T-helper 9 cell (primary cell): ENCODE results near the gene CCNB3.

Experiments
- DNase-seq: peaks from one replicate; pipeline ENCODE4 v3.0.0-alpha.2; 2020

The CCNB3 gene

DNA sequence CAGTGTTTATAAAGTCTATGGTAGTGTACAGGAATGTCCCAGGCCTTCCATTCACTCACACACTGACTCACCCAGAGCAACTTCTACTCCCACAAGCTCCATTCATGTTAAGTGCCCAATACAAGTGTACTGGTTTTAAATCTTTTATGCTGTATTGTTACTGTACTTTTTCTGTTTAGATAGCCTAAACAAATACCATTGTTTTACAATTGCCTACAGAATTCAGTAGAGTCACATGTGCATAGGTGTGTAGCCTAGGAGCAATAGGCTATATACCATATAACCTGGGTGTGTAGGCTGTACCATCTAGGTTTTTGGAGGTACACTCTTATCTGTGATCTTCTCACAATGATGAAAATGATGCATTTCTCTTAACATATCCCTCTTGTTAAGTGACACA is 139.4 kb downstream of the CCNB3 start:
- DNase-seq: no peak

DNA sequence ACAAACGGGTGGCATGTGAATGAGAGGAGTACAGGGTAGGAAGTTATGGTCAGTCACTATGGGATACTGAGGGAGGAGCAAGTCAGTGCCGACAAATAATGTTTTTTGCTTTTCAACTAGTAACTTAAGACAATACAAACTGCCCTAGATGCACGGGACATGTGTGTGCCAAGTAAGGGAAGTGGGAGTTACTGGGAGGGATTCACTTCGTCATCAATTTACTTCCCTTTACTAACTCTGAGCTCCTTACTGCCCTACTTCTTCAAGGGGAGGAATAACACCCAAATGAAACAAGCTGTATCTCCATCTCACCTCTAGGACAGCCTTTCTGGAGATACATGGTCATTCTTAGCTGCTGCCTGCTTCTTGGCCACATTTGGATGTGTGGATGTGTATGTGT is 168.4 kb downstream of the CCNB3 start:
- DNase-seq: no peak

DNA sequence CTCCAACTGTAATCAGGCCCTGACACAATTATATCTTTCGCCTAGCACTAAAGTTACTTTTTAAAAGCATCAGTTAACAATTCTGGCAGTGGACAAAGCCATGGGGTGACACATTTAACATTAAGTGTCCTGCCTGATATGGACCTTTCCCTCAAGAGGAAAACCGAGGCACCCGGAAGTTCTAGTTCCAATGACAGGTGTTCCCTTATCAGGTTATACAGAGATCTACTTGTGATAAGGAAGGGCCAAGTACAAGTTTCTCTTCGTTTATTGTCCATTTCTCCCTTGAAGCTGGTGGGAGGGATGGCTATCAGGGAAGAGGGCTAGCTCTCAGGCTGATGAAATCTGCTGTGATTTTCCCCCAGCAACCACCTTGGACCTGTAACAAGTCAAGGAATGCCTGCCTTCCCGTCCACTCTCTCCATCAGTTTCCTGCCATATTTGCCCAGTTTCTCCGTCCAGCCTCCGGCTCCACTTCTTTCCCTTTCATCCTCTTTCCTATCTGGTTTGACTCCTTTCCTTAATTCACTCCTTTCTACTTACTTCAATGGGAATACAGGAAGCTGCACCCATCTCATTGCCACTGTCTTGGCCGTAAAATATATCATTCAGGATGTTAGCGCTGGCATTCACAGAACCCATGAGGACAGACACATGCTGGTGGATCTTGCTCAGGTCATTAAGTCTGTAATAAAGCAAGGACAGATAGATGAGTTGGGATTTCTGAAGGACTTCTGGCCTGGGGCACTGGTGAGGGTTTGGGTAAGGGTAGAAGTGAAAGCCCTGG is 171.1 kb downstream of the CCNB3 start:
- DNase-seq: no peak

DNA sequence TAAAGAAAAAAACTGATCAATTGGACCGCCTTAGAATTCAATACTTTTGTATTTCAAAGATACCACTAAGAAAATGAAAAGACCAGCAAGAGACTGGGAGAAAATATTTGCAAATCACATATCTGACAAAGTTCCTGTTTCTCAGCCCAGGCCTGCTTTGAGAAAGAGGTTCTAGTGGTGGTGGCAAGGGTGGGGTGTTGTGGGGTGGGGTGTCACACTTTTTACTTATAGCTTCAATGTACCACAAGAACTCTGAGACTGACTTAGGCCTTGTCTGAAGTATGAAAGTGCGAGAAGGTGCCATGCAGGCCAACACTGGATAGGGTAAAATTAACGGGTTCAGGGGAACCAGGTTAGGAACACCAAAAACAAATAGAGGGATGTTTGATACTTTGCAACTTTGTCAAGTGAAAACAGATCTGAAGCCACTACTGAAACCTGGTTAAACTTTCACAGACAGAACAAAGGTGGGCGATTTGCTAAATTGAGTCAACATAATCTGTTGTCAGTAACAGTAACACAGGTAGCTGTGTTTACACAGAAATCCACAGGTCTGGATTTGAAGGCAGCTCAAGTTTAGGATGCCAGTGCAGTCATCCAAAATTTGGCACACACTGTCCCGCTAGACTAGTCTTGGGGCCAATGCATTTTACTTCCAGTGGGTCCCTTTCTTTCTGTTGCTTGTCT is 177.3 kb downstream of the CCNB3 start:
- DNase-seq: no peak

DNA sequence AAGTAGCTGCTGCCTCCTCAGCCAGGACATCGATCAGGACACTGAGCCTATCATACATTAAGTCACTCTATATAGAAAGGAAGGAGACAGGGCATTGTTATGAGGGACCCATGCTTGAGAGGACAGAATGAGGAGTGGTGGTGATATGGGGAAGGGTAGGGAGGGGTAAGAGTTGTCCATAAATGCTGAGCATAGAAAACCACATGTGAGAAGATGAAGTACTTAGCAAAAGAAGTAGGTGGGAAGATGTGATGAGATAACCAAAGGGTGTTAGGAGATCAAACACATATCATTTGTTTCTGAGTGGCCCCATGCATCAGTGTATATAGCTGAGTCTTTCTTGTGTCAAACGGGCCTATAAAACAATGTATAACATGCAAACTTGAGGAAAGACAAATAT is 182.0 kb downstream of the CCNB3 start:
- no peak for DNase-seq

DNA sequence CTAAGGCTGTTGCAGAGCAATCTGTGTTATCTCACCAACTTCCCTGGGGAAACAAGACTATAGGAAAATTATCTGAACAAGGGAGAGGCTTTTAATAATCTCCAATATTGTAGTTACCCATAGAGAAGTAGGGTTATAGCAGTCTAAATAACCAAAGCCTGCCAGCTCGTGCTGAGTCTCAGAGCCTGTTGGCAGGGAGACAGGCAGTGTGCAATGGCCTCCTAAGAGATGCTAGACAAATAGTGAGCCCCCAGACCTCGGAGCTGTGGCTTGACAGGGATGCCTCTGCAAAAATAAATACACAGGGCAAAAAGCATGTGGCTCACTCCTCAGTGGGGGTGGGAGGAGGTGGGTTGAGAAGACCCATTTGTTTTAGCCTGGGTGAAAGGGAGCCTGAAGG is 189.3 kb downstream of the CCNB3 start:
- no peak for DNase-seq
